Measurements from ENCODE around the gene SFRP5. TPM values are rescaled to one million over a fixed set of nuclear protein-coding genes. Genes with fewer than 3 reads are reported as not detected.

The SFRP5 gene
- total and polyA plus RNA-seq, 10 of the 15 experiments (the other 5 are each of a cell fraction or from before 2014, with no cell fraction given) = not detected

DNA sequence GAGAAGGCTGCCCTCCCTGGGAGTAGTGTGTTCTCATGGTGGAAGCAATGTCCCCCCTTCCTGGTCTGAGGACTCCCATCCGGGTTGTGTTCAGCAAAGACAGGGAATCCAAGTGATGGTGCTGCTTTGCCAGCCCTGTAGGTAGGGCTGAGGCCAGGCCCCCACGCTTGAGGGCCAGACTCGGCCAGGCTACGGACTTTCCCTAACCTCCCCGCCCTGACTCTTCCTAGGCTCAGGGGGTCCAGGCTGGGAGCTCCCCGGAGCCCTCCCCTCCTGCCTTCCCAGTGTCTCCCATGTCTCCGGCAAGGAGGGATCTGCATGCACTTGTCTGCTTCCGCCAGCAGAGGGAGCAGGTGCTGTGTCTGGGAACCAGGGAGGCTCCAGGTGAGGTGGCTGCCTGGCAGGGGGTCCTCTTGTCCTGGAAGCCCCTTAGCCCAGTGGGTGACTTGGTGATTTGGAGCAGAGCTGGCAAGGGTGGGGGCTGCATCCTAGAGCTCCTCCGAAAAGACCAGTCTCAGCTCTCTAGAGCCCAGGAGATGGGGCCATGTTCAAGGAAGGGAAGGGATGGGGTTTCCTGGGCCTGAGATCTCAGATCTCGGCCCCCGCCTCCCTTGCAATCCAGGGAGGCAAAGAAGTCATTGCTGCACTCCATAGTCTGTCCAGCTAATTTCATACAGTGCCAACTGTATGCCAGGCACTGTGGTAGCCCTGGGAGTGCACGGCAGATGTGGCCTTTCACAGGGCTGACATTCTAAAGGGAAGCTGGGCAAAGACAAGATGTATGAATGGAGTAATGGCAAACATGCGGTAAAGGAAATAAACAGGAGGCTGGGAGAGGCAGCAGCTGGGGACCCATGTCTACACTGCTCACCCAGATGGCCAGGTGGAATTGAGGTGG lies 20.3 kb upstream of the SFRP5 start (continued):
- TF ChIP-seq EGR1 (IDR thresholded peaks at IDR 0.05; ENCODE audit: borderline replicate concordance in 1 of 2, low read depth in 2 of 2, low read length in 2 of 2) (no peak), EZH2 (IDR thresholded peaks at IDR 0.05; ENCODE audit: borderline replicate concordance, control insufficient read depth, low read depth, low read length) (no peak), CHD4 (IDR thresholded peaks at IDR 0.05) (no peak), RAD21 (IDR thresholded peaks at IDR 0.05; ENCODE audit: insufficient read depth, low read depth, low read length) (peak; percentile 72), STAT1 (conservative IDR thresholded peaks at IDR 0.05) (0 out of 2 replicates have a peak, but pooled peaks have one; percentile 64), MXI1 (IDR thresholded peaks at IDR 0.05; ENCODE audit: low read depth, low read length) (no peak), PRDM15 (CRISPR knock-in tag; IDR thresholded peaks at IDR 0.05) (no peak), MTA2 (IDR thresholded peaks at IDR 0.05; ENCODE audit: low read depth) (no peak), NR2F1 (conservative IDR thresholded peaks at IDR 0.05) (no peak), FOXK2 (IDR thresholded peaks at IDR 0.05) (no peak)
- TF ChIP-seq, protein P1, sequence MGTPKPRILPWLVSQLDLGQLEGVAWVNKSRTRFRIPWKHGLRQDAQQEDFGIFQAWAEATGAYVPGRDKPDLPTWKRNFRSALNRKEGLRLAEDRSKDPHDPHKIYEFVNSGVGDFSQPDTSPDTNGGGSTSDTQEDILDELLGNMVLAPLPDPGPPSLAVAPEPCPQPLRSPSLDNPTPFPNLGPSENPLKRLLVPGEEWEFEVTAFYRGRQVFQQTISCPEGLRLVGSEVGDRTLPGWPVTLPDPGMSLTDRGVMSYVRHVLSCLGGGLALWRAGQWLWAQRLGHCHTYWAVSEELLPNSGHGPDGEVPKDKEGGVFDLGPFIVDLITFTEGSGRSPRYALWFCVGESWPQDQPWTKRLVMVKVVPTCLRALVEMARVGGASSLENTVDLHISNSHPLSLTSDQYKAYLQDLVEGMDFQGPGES (IDR thresholded peaks at IDR 0.05) = no peak
- TF ChIP-seq, protein P2, sequence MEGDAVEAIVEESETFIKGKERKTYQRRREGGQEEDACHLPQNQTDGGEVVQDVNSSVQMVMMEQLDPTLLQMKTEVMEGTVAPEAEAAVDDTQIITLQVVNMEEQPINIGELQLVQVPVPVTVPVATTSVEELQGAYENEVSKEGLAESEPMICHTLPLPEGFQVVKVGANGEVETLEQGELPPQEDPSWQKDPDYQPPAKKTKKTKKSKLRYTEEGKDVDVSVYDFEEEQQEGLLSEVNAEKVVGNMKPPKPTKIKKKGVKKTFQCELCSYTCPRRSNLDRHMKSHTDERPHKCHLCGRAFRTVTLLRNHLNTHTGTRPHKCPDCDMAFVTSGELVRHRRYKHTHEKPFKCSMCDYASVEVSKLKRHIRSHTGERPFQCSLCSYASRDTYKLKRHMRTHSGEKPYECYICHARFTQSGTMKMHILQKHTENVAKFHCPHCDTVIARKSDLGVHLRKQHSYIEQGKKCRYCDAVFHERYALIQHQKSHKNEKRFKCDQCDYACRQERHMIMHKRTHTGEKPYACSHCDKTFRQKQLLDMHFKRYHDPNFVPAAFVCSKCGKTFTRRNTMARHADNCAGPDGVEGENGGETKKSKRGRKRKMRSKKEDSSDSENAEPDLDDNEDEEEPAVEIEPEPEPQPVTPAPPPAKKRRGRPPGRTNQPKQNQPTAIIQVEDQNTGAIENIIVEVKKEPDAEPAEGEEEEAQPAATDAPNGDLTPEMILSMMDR (IDR thresholded peaks at IDR 0.05 in 2 of 3, conservative IDR thresholded peaks at IDR 0.05 in 1 of 3; ENCODE audit: control insufficient read depth in 2 of 3, extremely low read depth in 1 of 3, insufficient read depth in 1 of 3, low read depth in 3 of 3, low read length in 3 of 3) = peak; percentile 83 to 95 (median 93)
